Panc1 (cell line): ENCODE data around the gene PARD3.

ENCODE experiments used
- CTCF ChIP-seq: fragments of 450-650 bp; IDR thresholded peaks from 2 replicates; pipeline ENCODE4 v1.5.1; 2017; ENCODE audit warnings: mild to moderate bottlenecking
- POLR2AphosphoS5 ChIP-seq: IDR thresholded peaks from 2 replicates; pipeline ENCODE4 v1.6.1; 2012; ENCODE audit warnings: mild to moderate bottlenecking, low read depth, low read length, moderate library complexity

GRCh38 chr10:34126371-34127151, 688.5 kb downstream of the PARD3 start:
- no peak for TF ChIP-seq CTCF
- TF ChIP-seq POLR2AphosphoS5 = no peak
